Measurements from ENCODE around the gene SCAMP3. TPM values are rescaled to one million over a fixed set of nuclear protein-coding genes. Genes with fewer than 3 reads are reported as not detected.

Gene SCAMP3
- total RNA-seq, 3 donors from 2014 or later: 193 to 214 (median 208) TPM

Other genes starting within 250 kb of the SCAMP3 start
- under 1 TPM in 1 of 3 donors, not detected in 2; 0.08 TPM for gene DCST2, start 228.6 kb downstream of the SCAMP3 start, total RNA-seq
- not detected for gene DCST1, start 228.5 kb downstream of the SCAMP3 start, total RNA-seq
- 10 to 100 TPM; 46.3 to 63.4 (median 48.8) TPM for gene ADAM15, start 211.0 kb downstream of the SCAMP3 start, total RNA-seq
- 1 to 10 TPM; 4.2 to 4.5 (median 4.3) TPM for gene EFNA4, start 198.6 kb downstream of the SCAMP3 start, total RNA-seq
- 1 to 10 TPM in 2 of 3 donors, under 1 TPM in 1; 0.84 to 2.0 (median 1.1) TPM for gene EFNA3, start 183.5 kb downstream of the SCAMP3 start, total RNA-seq
- gene EFNA1, start 134.5 kb downstream of the SCAMP3 start, total RNA-seq: under 1 TPM; 0.30 to 0.61 (median 0.32) TPM
- gene SLC50A1, start 126.5 kb downstream of the SCAMP3 start, total RNA-seq: 10 to 100 TPM; 29.1 to 36.0 (median 33.5) TPM
- 10 to 100 TPM; 28.2 to 39.2 (median 33.0) TPM for gene DPM3, start 121.8 kb downstream of the SCAMP3 start, total RNA-seq
- gene KRTCAP2, start 89.1 kb downstream of the SCAMP3 start, total RNA-seq: 100 to 1,000 TPM; 191 to 204 (median 193) TPM
- 1 to 10 TPM; 3.5 to 4.4 (median 3.5) TPM for gene TRIM46, start 88.5 kb downstream of the SCAMP3 start, total RNA-seq
- 1 to 10 TPM; 3.0 to 4.1 (median 3.7) TPM for gene THBS3, start 54.5 kb downstream of the SCAMP3 start, total RNA-seq
- 10 to 100 TPM; 77.4 to 88.6 (median 77.7) TPM for gene MTX1, start 53.7 kb downstream of the SCAMP3 start, total RNA-seq
- 10 to 100 TPM; 31.7 to 41.3 (median 39.8) TPM for gene ENTREP3, start 6.9 kb downstream of the SCAMP3 start, total RNA-seq
- 10 to 100 TPM; 64.2 to 68.4 (median 66.3) TPM for gene CLK2, start 11.1 kb upstream of the SCAMP3 start, total RNA-seq
- 1 to 10 TPM; 1.1 to 1.3 (median 1.3) TPM for gene HCN3, start 15.1 kb upstream of the SCAMP3 start, total RNA-seq
- under 1 TPM in 2 of 3 donors, not detected in 1; 0.13 to 0.14 TPM for gene PKLR, start 39.1 kb upstream of the SCAMP3 start, total RNA-seq
- 100 to 1,000 TPM; 185 to 214 (median 189) TPM for gene FDPS, start 46.5 kb upstream of the SCAMP3 start, total RNA-seq
- gene RUSC1, start 58.5 kb upstream of the SCAMP3 start, total RNA-seq: 10 to 100 TPM; 28.1 to 31.9 (median 30.2) TPM

Data from activated T-cell treated with anti-CD3 and anti-CD28 coated beads, Interleukin-2, amount 50 U/mL, for 4 hours (primary cell).